Neutrophil (primary cell): ENCODE measurements around the gene SART1.

Source experiments
- H3K27ac ChIP-seq: fragments of 200-600 bp; sonication (generic); 2 replicates; pipeline ENCODE4 v1.5.1; 2016; ENCODE audit warnings: mild to moderate bottlenecking, moderate library complexity
- H3K27me3 ChIP-seq: fragments of 200-600 bp; sonication (generic); 2 replicates; pipeline ENCODE4 v1.6.0; 2016; ENCODE audit warnings: mild to moderate bottlenecking
- H3K36me3 ChIP-seq: fragments of 200-600 bp; sonication (generic); 2 replicates; pipeline ENCODE4 v1.5.1; 2017
- H3K4me1 ChIP-seq, 2 experiments: fragments of 200-600 bp in 1 of 2; sonication (generic) in 1 of 2; 1 replicate in 1 of 2; 2 replicates in 1 of 2; pipeline versions ENCODE4 v1.5.1 to v1.6.1; 2013 to 2016; ENCODE audit warnings: low read depth in 1 of 2, low read length in 1 of 2, mild to moderate bottlenecking in 1 of 2, moderate library complexity in 1 of 2; ENCODE audit not compliant: control insufficient read depth in 1 of 2, insufficient read depth in 1 of 2
- H3K4me3 ChIP-seq, 2 experiments: fragments of 200-600 bp in 1 of 2; sonication (generic) in 1 of 2; 1 replicate in 1 of 2; 2 replicates in 1 of 2; pipeline ENCODE4 v1.5.1; 2013 to 2016; ENCODE audit warnings: low read depth in 1 of 2, low read length in 1 of 2, mild to moderate bottlenecking in 1 of 2, moderate library complexity in 1 of 2
- H3K9me3 ChIP-seq: fragments of 200-600 bp; sonication (generic); 2 replicates; pipeline ENCODE4 v1.5.1; 2016
- CTCF ChIP-seq: fragments of 200-600 bp; sonication (generic); IDR thresholded peaks from 2 replicates; pipeline ENCODE4 v1.5.1; 2016; ENCODE audit warnings: antibody characterized with exemption

SART1 gene

DNA sequence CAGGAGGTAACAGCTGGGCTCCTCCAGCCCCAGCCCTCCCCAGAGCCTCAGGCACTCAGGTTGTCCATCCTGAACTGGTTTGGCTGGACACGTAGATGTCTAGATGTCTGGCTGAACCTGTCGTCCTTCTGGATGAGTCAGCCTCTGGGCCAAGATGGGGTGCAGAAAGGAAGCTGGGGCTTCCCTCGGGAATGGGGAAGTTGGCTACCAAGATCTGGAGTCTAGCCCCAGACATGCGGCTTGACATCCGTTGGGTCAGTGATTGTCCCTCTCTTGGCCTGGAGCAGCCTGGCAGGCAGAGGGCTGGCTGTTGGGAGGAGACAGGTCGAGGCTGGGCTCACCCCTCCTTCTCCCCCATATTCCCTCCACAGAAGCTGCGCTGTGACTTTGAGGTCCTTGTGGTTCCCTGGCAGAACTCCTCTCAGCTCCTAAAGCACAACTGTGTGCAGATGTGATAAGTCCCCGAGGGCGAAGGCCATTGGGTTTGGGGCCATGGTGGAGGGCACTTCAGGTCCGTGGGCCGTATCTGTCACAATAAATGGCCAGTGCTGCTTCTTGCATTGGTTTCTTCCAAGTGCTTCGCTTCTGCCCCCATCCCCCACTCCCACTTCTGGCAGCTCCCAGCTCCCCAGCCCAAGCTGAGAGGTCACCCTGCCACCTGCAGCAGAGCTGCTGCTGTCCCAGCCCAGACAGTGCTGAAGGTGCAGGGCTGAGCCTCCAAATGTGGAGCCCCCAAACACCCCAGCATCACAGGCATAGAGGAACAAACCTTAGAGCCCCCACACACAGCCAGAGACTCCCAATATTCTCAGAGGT is 51.6 kb downstream of the SART1 start:
- Histone ChIP-seq H3K9me3 (no peaks in the 10 kb centered on the region), H3K27me3 (peaks cover 58% of the 10 kb centered on the region), H3K27ac (no peak overlapping the region), H3K4me3 (no peak overlapping the region), H3K4me1 (peaks cover 0 to 9% of the 10 kb centered on the region in 2 experiments), H3K36me3 (no peaks in the 10 kb centered on the region)
- no peak for TF ChIP-seq CTCF

- H3K36me3 ChIP-seq: no peaks in the 10 kb centered on the region
- H3K9me3 ChIP-seq: no peaks in the 10 kb centered on the region
- H3K27me3 ChIP-seq: peaks cover 52% of the 10 kb centered on the region
- TF ChIP-seq CTCF: no peak
- H3K4me1 ChIP-seq: peaks cover 0 to 9% of the 10 kb centered on the region in 2 experiments
- no peak overlapping the region for H3K27ac ChIP-seq
- H3K4me3 ChIP-seq: no peak overlapping the region
These were observed 52.2 kb downstream of the SART1 start for GRCh38 chr11:66013762-66014100.

- Histone ChIP-seq H3K36me3 (no peaks in the 10 kb centered on the region), H3K9me3 (no peaks in the 10 kb centered on the region), H3K4me1 (peaks cover 0 to 9% of the 10 kb centered on the region in 2 experiments), H3K27me3 (peaks cover 41% of the 10 kb centered on the region), H3K27ac (no peak overlapping the region), H3K4me3 (no peak overlapping the region)
- no peak for TF ChIP-seq CTCF
These were observed 53.4 kb downstream of the SART1 start for GRCh38 chr11:66014804-66015453.

GRCh38 chr11:66015454-66015881 is 53.9 kb downstream of the SART1 start:
- peaks cover 36% of the 10 kb centered on the region for H3K27me3 ChIP-seq
- peaks cover 0 to 9% of the 10 kb centered on the region in 2 experiments for H3K4me1 ChIP-seq
- no peaks in the 10 kb centered on the region for H3K36me3 ChIP-seq
- no peak overlapping the region for H3K27ac ChIP-seq
- TF ChIP-seq CTCF: no peak
- no peaks in the 10 kb centered on the region for H3K9me3 ChIP-seq
- H3K4me3 ChIP-seq: no peak overlapping the region

DNA sequence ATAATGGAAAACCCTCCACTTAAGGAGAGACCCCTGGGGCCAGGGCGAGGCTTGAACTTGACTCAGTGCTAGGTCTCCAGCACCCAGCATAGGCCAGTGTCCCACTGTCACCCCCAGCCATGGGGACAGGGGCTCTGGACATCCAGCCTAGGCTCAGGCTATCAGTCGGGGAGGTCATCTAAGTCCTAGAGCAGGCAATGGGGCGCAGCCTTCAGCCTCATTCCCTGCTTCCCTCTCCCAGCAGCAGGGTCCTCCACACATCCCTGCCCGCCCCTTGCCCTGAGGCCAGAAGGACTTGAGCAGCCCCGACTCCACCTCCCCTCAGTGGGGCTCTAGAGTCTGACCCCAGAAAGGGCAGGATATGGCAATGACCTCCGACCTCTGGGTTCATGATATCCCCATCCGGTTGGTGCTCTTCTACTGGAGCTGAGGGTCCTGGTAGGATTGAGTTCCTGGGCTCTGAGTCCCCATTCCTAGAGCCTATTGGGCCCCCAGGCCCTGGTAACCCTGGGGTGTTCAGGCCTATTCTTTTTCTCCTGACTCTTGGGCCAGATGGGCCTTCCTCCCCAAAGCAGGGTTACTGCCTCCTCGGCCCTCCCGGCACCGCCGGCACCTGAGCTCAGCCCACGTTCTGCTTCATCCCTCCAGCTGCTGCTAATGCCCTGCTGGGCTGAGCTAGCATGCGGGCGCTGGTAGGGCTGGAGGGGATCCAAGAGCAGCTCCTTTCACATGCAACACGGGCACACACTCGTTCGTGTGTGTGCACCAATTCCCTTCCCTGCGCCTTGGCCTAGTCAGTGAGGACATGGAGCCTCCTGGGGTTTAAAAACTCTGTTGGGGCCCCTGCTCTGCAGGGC is 54.6 kb downstream of the SART1 start:
- no peaks in the 10 kb centered on the region for H3K9me3 ChIP-seq
- H3K27ac ChIP-seq: no peak overlapping the region
- peaks cover 29% of the 10 kb centered on the region for H3K27me3 ChIP-seq
- no peaks in the 10 kb centered on the region for H3K36me3 ChIP-seq
- H3K4me1 ChIP-seq: peaks cover 3 to 16% of the 10 kb centered on the region in 2 experiments
- no peak for TF ChIP-seq CTCF
- H3K4me3 ChIP-seq: no peak overlapping the region
